Ectodermal cell (in vitro differentiated cells): ENCODE data around the gene HS3ST6.
"Not testable (repeated sequence)": the region's sequence is repeated elsewhere in the genome, so short reads cannot be mapped to it uniquely, and the experiment has no call there.

Experiments used
- H3K27ac ChIP-seq: 2 replicates; pipeline ENCODE4 v1.7.0; 2013; ENCODE audit warnings: mild to moderate bottlenecking, low read depth, low read length; ENCODE audit not compliant: insufficient read depth, poor library complexity, severe bottlenecking
- H3K27me3 ChIP-seq: 2 replicates; pipeline ENCODE4 v1.7.0; 2013; ENCODE audit warnings: mild to moderate bottlenecking, low read length; ENCODE audit not compliant: insufficient read depth, control insufficient read depth, poor library complexity, severe bottlenecking
- H3K36me3 ChIP-seq: one replicate; pipeline ENCODE4 v1.7.0; 2013; ENCODE audit warnings: low read length; ENCODE audit not compliant: control insufficient read depth, insufficient read depth
- H3K4me1 ChIP-seq: one replicate; pipeline ENCODE4 v1.7.0; 2013; ENCODE audit warnings: low read length; ENCODE audit not compliant: control insufficient read depth, insufficient read depth
- H3K4me3 ChIP-seq: 2 replicates; pipeline ENCODE4 v1.7.0; 2013; ENCODE audit warnings: low read depth, low read length, control low read depth; ENCODE audit not compliant: insufficient read depth
- H3K9me3 ChIP-seq: 2 replicates; pipeline ENCODE4 v1.7.0; 2013; ENCODE audit warnings: mild to moderate bottlenecking, low read length, moderate library complexity; ENCODE audit not compliant: control insufficient read depth
- WGBS, 2 experiments: methylation state at CpG; one replicate each; pipeline ENCODE4 v1.1.7; 2013; ENCODE audit warnings: missing lambda C conversion rate in 2 of 2; 5-methylcytosine and 5-hydroxymethylcytosine counted together

HS3ST6 gene

DNA sequence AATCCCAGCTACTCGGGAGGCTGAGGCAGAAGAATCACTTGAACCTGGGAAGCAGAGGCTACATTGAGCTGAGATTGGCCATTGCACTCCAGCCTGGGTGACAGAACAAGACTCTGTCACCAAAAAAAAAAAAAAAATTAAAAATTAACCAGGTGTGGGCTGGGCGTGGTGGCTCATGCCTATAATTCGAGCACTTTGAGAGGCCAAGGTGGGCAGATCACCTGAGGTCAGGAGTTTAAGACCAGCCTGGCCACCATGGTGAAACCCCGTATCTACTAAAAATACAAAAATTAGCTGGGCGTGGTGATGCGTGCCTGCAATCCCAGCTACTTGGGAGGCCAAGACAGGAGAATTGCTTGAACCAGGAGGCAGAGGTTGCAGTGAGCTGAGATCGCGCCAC, 21.6 kb upstream of the HS3ST6 start:
- H3K9me3 ChIP-seq, H3K4me3 ChIP-seq, H3K27ac ChIP-seq, H3K4me1 ChIP-seq, H3K36me3 ChIP-seq, H3K27me3 ChIP-seq: not testable (repeated sequence)
- WGBS, 2 experiments: 94 to 95% methylated on average over 8 of the region's 8 CpGs

GRCh38 chr16:1938910-1939309, 20.7 kb upstream of the HS3ST6 start:
- Histone ChIP-seq H3K4me1 (peaks cover 5% of the 10 kb centered on the region), H3K27me3 (no peaks in the 10 kb centered on the region), H3K36me3 (peaks cover 8% of the 10 kb centered on the region), H3K9me3 (no peaks in the 10 kb centered on the region), H3K27ac (no peak overlapping the region), H3K4me3 (no peak overlapping the region)
- 94 to 96% methylated on average over 17 of the region's 17 CpGs for WGBS, 2 experiments

- Histone ChIP-seq H3K27me3 (no peaks in the 10 kb centered on the region), H3K4me1 (peaks cover 5% of the 10 kb centered on the region), H3K36me3 (peaks cover 8% of the 10 kb centered on the region), H3K4me3 (no peak overlapping the region), H3K9me3 (no peaks in the 10 kb centered on the region), H3K27ac (no peak overlapping the region)
- WGBS, 2 experiments: 96% methylated on average over 10 of the region's 10 CpGs
Measured at GRCh38 chr16:1938316-1938715, 20.1 kb upstream of the HS3ST6 start.

- Histone ChIP-seq H3K4me1 (peaks cover under 1% of the 10 kb centered on the region), H3K36me3 (peaks cover 8% of the 10 kb centered on the region), H3K4me3 (no peak overlapping the region), H3K9me3 (no peaks in the 10 kb centered on the region), H3K27ac (no peak overlapping the region), H3K27me3 (no peaks in the 10 kb centered on the region)
- 94 to 95% methylated on average over 9 to 11 of the region's 11 CpGs for WGBS, 2 experiments
Measured at GRCh38 chr16:1936945-1937479, 18.8 kb upstream of the HS3ST6 start.

DNA sequence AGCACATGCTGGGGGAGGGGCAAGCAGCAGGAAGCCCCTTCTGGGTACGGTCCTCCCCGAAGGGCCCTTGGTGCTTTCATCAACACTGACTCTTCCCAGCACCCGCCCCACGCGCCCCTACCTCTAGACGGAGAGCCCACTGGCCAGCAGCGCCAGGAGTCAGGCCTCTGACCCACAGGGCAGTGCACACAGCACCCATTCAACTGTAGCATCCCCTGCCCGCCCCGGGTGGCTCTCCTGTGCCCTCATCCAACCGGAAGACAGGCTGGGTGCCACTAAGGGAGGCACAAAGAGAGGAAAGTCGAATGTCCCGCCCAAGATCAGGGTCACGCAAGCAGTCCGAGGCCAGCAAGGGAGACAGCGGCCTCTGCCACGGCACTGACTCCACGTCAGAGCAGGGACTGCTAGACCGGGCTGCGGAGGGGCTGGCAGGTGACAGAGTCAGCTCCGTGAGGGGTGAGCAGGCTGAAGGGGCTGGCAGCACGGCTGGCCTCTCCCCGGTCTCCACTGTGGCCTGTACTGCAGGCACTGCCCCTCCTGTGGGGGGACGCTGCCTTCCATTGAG, 15.0 kb upstream of the HS3ST6 start:
- H3K27ac ChIP-seq: no peak overlapping the region
- 81% methylated on average over 23 of the region's 23 CpGs for WGBS, 2 experiments
- no peaks in the 10 kb centered on the region for H3K4me1 ChIP-seq

DNA sequence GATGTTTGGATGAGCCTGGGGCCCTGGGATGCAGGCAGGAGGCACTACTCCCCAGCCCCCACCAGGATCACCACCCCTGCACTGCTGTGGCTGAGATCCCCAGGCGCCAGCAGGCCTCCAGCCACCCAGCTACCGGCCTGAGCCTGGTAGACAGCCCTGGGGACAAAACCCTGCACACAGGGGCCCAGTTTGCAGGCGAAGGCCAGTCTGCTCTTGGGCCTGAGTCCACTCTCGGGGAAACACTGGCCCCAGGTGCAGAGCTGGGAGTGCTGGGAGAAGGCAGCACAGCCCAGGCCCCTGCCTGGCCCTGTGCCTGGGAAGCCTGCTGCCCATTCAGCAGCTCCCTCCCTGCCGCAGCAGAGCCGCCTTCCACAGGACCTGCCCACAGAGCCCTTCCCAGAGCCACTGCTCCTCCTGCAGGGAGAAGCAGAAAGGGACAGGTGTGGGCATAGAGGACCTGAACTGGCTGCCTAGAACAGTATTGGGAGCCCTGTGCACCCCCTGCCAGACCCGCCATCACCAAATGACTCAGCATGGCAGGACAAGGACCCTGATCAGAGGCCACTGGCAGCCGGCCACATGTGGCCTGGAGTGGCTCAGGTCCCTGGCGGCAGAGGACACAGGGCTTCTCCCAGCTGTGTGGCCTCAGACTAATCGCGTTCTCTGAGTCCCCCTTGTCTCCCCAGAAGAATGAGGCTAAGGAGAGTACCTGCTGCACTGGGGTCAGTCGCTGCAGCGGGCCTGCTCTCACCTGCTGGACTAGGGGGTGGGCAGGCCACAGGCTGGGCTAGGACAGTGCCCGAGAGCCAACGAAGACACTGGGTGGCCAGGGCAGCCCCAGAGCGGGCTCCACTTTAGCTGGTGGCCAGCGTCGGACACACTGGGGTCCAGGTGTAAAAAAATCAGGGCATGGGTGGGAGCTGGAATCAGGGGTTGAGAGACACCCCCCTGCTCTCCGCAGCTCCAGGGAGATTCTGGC, 14.1 kb upstream of the HS3ST6 start:
- no peaks in the 10 kb centered on the region for H3K4me1 ChIP-seq
- WGBS, 2 experiments: 79 to 80% methylated on average over 19 of the region's 19 CpGs
- H3K9me3 ChIP-seq: no peaks in the 10 kb centered on the region
- H3K27me3 ChIP-seq: peaks cover 15% of the 10 kb centered on the region
- peaks cover under 1% of the 10 kb centered on the region for H3K36me3 ChIP-seq
- H3K4me3 ChIP-seq: no peak overlapping the region
- no peak overlapping the region for H3K27ac ChIP-seq

More for the DNA sequence above, 15.0 kb upstream of the HS3ST6 start:
- H3K36me3 ChIP-seq: peaks cover 5% of the 10 kb centered on the region
- no peak overlapping the region for H3K4me3 ChIP-seq
- peaks cover 15% of the 10 kb centered on the region for H3K27me3 ChIP-seq
- H3K9me3 ChIP-seq: no peaks in the 10 kb centered on the region

GRCh38 chr16:1930338-1930720, 12.1 kb upstream of the HS3ST6 start:
- Histone ChIP-seq H3K36me3 (no peaks in the 10 kb centered on the region), H3K27ac (no peak overlapping the region), H3K9me3 (no peaks in the 10 kb centered on the region), H3K4me3 (no peak overlapping the region), H3K27me3 (peaks cover 15% of the 10 kb centered on the region), H3K4me1 (no peaks in the 10 kb centered on the region)
- 87 to 90% methylated on average over 10 of the region's 10 CpGs for WGBS, 2 experiments

- Histone ChIP-seq H3K27me3 (peaks cover 15% of the 10 kb centered on the region), H3K9me3 (no peaks in the 10 kb centered on the region), H3K4me1 (no peaks in the 10 kb centered on the region), H3K4me3 (peak overlapping the region; percentile 35), H3K36me3 (no peaks in the 10 kb centered on the region), H3K27ac (no peak overlapping the region)
- 16 to 17% methylated on average over 70 of the region's 70 CpGs for WGBS, 2 experiments
Measured at GRCh38 chr16:1929578-1930337, 11.5 kb upstream of the HS3ST6 start.

GRCh38 chr16:1929105-1929504, 10.9 kb upstream of the HS3ST6 start:
- Histone ChIP-seq H3K27me3 (peaks cover 22% of the 10 kb centered on the region), H3K36me3 (no peaks in the 10 kb centered on the region), H3K4me3 (peak overlapping the region; percentile 35), H3K4me1 (no peaks in the 10 kb centered on the region), H3K9me3 (no peaks in the 10 kb centered on the region), H3K27ac (no peak overlapping the region)
- WGBS, 2 experiments: 38% methylated on average over 11 of the region's 11 CpGs

DNA sequence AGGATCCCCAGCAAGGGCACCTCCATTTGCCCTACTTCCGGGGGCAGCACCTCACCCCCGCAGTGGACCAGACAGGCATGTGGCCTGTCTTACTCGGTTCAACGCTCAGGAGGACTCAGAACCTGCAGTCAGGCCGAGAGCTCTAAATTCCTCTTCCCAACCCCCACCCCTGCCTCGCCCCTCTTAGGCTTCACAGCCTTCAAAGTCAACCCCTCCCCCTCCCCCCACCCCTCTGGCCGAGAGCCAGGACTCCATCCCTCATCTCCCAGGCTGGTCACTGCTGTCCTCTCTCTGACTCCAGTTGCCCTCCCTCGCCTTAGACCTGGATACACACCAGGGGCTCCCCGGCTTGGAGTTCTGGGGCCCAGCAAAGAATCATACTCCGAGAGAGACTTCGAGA, 8.1 kb upstream of the HS3ST6 start:
- no peak overlapping the region for H3K4me3 ChIP-seq
- H3K27me3 ChIP-seq: peaks cover 50% of the 10 kb centered on the region
- H3K27ac ChIP-seq: no peak overlapping the region
- H3K9me3 ChIP-seq: no peaks in the 10 kb centered on the region
- H3K36me3 ChIP-seq: no peaks in the 10 kb centered on the region
- H3K4me1 ChIP-seq: peaks cover 7% of the 10 kb centered on the region
- WGBS, 2 experiments: 56 to 60% methylated on average over 10 to 11 of the region's 11 CpGs
